NCI-H2029 treated with DMSO at 0.1 percent for 48 hours (cell line): ENCODE data around the gene SMIM1.

Experiments
- DNase-seq: peaks from one replicate; lab custom pipeline; 2025; lab: John Stamatoyannopoulos, UW

SMIM1 gene

GRCh38 chr1:3756394-3756793, 16.2 kb upstream of the SMIM1 start:
- no peak for DNase-seq

GRCh38 chr1:3759164-3759563, 13.4 kb upstream of the SMIM1 start:
- DNase-seq: no peak

- DNase-seq: no peak
Measured at GRCh38 chr1:3759796-3760195, 12.8 kb upstream of the SMIM1 start.

- DNase-seq: no peak
Measured at GRCh38 chr1:3761296-3762010, 11.1 kb upstream of the SMIM1 start.

- DNase-seq: no peak
Measured at GRCh38 chr1:3762151-3762872, 10.2 kb upstream of the SMIM1 start.

- DNase-seq: no peak
Measured at GRCh38 chr1:3762873-3763228, 9.7 kb upstream of the SMIM1 start.

GRCh38 chr1:3763351-3764125, 9.0 kb upstream of the SMIM1 start:
- no peak for DNase-seq

- no peak for DNase-seq
Measured at GRCh38 chr1:3767328-3767925, 5.1 kb upstream of the SMIM1 start.

- no peak for DNase-seq
Measured at GRCh38 chr1:3768811-3769390, 3.6 kb upstream of the SMIM1 start.

GRCh38 chr1:3770047-3770765, 2.3 kb upstream of the SMIM1 start:
- no peak for DNase-seq

GRCh38 chr1:3771108-3772026, 1.2 kb upstream of the SMIM1 start:
- no peak for DNase-seq

GRCh38 chr1:3772027-3772714, 378 bp upstream of the SMIM1 start:
- no peak for DNase-seq

GRCh38 chr1:3773572-3774275, 1.2 kb downstream of the SMIM1 start:
- no peak for DNase-seq

GRCh38 chr1:3774276-3774945, 1.9 kb downstream of the SMIM1 start:
- DNase-seq: no peak

- DNase-seq: no peak
Measured at GRCh38 chr1:3774946-3775489, 2.5 kb downstream of the SMIM1 start.

GRCh38 chr1:3775490-3776230, 3.1 kb downstream of the SMIM1 start:
- DNase-seq: no peak

GRCh38 chr1:3776231-3776961, 3.8 kb downstream of the SMIM1 start:
- DNase-seq: no peak
